HEK293 (cell line): ENCODE measurements around the gene NMNAT1.

Source experiments
- CTCF ChIP-seq: fragments of 450-650 bp; formaldehyde crosslinking; IDR thresholded peaks from 2 replicates; pipeline ENCODE4 v1.5.1; 2016; ENCODE audit warnings: missing biosample characterization, missing genetic modification characterization
- GLIS2 ChIP-seq: fragments of 450-650 bp; formaldehyde crosslinking; IDR thresholded peaks from 2 replicates; pipeline ENCODE4 v1.5.1; 2016; ENCODE audit warnings: missing biosample characterization, missing genetic modification characterization
- KLF17 ChIP-seq: fragments of 450-650 bp; formaldehyde crosslinking; IDR thresholded peaks from 2 replicates; pipeline ENCODE4 v1.5.1; 2016; ENCODE audit warnings: missing biosample characterization, missing genetic modification characterization
- KLF7 ChIP-seq: fragments of 450-650 bp; formaldehyde crosslinking; IDR thresholded peaks from 2 replicates; pipeline ENCODE4 v1.5.1; 2016; ENCODE audit warnings: missing biosample characterization, missing genetic modification characterization, borderline replicate concordance
- KLF8 ChIP-seq: fragments of 450-650 bp; formaldehyde crosslinking; IDR thresholded peaks from 2 replicates; pipeline ENCODE4 v1.5.1; 2016; ENCODE audit warnings: missing biosample characterization, missing genetic modification characterization
- PATZ1 ChIP-seq: fragments of 450-650 bp; formaldehyde crosslinking; IDR thresholded peaks from 2 replicates; pipeline ENCODE4 v1.5.1; 2016; ENCODE audit warnings: missing biosample characterization, missing genetic modification characterization
- SCRT1 ChIP-seq: fragments of 450-650 bp; formaldehyde crosslinking; IDR thresholded peaks from 2 replicates; pipeline ENCODE4 v1.5.1; 2016; ENCODE audit warnings: missing biosample characterization, missing genetic modification characterization, borderline replicate concordance
- SP3 ChIP-seq: fragments of 450-650 bp; formaldehyde crosslinking; IDR thresholded peaks from 2 replicates; pipeline ENCODE4 v1.5.1; 2016; ENCODE audit warnings: missing biosample characterization, missing genetic modification characterization
- TCF7L2 ChIP-seq: IDR thresholded peaks from 2 replicates; pipeline ENCODE4 v1.6.1; 2011; ENCODE audit warnings: low read depth, mild to moderate bottlenecking, inconsistent platforms, low read length, moderate library complexity, borderline replicate concordance
- ZBTB17 ChIP-seq: fragments of 450-650 bp; formaldehyde crosslinking; IDR thresholded peaks from 2 replicates; pipeline ENCODE4 v1.5.1; 2016; ENCODE audit warnings: missing biosample characterization, missing genetic modification characterization
- ZBTB49 ChIP-seq: fragments of 450-650 bp; formaldehyde crosslinking; IDR thresholded peaks from 2 replicates; pipeline ENCODE4 v1.5.1; 2016; ENCODE audit warnings: missing biosample characterization, missing genetic modification characterization, low read depth
- ZNF133 ChIP-seq: fragments of 450-650 bp; formaldehyde crosslinking; IDR thresholded peaks from 2 replicates; pipeline ENCODE4 v1.5.1; 2016; ENCODE audit warnings: missing biosample characterization, missing genetic modification characterization
- ZNF366 ChIP-seq: fragments of 450-650 bp; formaldehyde crosslinking; conservative IDR thresholded peaks from 2 replicates; pipeline ENCODE4 v1.5.1; 2016; ENCODE audit warnings: missing biosample characterization, missing genetic modification characterization
- ZNF449 ChIP-seq: fragments of 450-650 bp; formaldehyde crosslinking; IDR thresholded peaks from 2 replicates; pipeline ENCODE4 v1.5.1; 2017; ENCODE audit warnings: missing biosample characterization, mild to moderate bottlenecking, missing genetic modification characterization, moderate library complexity
- ZNF645 ChIP-seq: fragments of 450-650 bp; formaldehyde crosslinking; IDR thresholded peaks from 2 replicates; pipeline ENCODE4; 2016; ENCODE audit warnings: missing biosample characterization, missing genetic modification characterization
- ZNF707 ChIP-seq: fragments of 450-650 bp; formaldehyde crosslinking; IDR thresholded peaks from 2 replicates; pipeline ENCODE4 v1.5.1; 2016; ENCODE audit warnings: missing biosample characterization, missing genetic modification characterization
- ZNF76 ChIP-seq: fragments of 450-650 bp; formaldehyde crosslinking; IDR thresholded peaks from 2 replicates; pipeline ENCODE4; 2016; ENCODE audit warnings: low read depth, missing biosample characterization, missing genetic modification characterization, borderline replicate concordance

Gene NMNAT1

GRCh38 chr1:9909234-9910046, 33.8 kb upstream of the NMNAT1 start (continued):
- TF ChIP-seq KLF7 (tag by site-specific recombination) (0 out of 2 replicates have a peak, but pooled peaks have one; percentile 11), ZBTB49 (tag by site-specific recombination) (no peak), SCRT1 (peak; percentile 98), ZNF133 (tag by site-specific recombination) (no peak), ZNF76 (tag by site-specific recombination) (0 out of 2 replicates have a peak, but pooled peaks have one; percentile 20), TCF7L2 (no peak), GLIS2 (tag by site-specific recombination) (peak; percentile 74), ZNF645 (no peak), PATZ1 (peak; percentile 64; the same call in 1 of the 2 replicates), ZNF449 (tag by site-specific recombination) (no peak), ZNF366 (peak; percentile 42), CTCF (tag by site-specific recombination) (no peak; the same call in 1 of the 2 replicates), SP3 (tag by site-specific recombination) (0 out of 2 replicates have a peak, but pooled peaks have one; percentile 30), KLF8 (tag by site-specific recombination) (peak; percentile 47; the same call in 1 of the 2 replicates), ZBTB17 (peak; percentile 44), ZNF707 (tag by site-specific recombination) (no peak), KLF17 (tag by site-specific recombination) (no peak)
